ENCODE measurements around the gene HDAC8.
A peak's percentile ranks its signal among the peaks of the same experiment; 100 is the strongest.

The HDAC8 gene

DNA sequence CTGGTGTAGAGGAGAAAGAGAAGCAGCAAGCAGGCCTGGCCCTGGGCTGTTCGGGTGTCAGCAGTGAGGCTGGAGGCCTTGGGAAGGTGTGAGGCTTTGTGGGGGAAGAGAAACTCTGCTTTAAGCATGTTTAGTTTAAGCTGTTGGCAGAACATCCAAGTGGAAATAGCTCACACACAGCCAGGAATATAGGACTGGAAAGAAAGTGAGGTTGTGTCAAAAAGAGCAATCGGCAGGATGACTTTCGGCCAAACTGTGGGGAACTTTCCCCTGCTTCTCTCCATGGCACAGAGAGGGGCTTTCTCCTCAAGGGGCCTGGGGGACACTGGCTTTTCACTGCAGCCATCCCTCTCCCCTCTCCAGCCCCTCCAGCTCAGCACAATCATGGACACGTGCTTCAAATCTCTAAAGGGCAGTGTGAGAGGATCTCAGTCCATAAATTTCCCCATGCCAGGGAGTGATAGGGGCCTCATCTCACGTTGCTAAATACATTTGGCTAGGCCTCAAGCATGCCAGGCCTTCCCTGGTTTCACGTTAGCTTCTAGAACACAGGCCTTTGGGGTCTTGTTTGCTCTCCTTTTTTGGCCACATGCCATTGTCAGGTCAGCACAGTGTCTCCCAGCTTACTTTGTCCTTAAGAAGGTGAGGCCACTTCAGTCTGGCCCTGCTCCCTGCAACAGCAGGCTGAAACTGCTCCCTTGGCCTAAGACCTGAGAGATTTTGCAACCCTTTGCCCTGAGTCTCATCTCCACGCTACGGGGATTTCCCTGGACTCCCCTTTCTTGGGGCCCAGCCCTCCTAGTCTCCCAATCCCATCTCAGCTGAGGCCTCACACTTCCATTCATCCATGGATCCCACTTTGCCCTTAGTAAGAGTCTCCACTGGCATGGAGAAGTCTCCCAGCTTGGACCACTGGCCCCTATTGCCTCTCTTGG lies 258.7 kb downstream of the HDAC8 start:
- DNase-seq = no peak

DNA sequence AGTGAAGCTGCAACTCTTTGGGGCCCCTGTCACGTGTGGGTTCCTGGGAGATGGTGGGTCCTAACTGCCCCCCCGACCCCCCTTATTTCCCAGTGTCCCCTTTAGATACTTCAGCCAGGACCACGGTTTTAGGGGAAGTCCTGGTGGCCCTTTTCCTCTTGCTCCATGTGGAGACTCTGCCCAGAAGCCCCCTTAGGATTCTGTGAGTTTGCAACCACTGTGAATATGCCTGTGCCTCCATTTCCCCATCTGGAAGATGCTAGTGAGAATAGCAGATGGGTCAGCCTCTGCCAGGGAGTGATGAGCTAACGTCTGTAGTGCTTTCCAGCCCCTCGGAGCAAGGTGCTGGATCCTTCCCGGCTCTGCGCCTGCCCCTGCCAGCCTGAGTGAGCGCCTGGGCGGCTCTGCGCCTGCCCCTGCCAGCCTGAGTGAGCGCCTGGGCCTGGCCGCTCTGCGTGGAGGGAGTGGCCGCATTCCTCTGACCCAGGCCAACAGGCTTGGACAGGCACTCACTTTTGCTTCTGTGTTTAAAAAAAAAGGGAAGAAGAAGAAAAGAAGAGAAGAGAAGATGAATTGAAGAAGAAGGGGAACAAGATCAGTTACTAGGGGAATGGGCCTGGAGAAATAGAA lies 260.2 kb downstream of the HDAC8 start:
- DNase-seq = no peak

DNA sequence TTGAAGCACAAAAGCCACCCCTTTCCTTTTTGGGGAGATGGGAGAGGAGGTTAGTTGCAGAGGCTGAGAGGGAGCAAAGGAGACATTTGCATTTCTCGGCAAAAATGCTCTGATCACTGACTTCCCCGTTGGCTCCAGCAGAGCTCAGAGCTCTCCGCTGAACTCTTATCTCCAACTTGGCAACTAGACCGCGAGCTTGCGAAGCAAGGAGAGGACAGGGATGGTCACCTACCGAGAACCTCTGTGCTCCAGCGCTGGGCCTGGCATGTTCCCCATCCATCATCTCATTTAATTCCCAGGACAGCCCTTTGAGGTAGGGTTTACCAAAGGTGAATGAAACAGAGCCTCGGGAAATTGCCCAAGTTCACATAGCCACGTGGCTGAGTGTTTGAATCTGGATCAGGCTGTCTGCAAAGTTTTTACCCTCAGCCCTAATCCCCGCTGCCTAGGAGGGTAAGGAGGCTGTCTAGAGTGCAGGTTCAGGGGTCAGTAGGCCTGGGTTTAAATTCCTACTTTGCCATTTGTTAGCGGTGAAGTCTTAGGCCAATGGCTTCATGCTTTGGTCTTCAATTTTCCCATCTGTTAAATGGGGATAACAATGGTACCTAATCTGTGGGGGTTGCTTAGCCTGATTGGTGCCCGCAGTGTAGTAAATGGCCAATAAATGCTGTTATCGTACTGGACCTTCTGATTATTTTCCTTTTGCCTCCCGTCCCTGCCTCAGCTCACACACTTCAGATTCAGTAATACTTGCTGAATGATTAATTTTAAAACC lies 263.2 kb downstream of the HDAC8 start:
- no peak for DNase-seq

DNA sequence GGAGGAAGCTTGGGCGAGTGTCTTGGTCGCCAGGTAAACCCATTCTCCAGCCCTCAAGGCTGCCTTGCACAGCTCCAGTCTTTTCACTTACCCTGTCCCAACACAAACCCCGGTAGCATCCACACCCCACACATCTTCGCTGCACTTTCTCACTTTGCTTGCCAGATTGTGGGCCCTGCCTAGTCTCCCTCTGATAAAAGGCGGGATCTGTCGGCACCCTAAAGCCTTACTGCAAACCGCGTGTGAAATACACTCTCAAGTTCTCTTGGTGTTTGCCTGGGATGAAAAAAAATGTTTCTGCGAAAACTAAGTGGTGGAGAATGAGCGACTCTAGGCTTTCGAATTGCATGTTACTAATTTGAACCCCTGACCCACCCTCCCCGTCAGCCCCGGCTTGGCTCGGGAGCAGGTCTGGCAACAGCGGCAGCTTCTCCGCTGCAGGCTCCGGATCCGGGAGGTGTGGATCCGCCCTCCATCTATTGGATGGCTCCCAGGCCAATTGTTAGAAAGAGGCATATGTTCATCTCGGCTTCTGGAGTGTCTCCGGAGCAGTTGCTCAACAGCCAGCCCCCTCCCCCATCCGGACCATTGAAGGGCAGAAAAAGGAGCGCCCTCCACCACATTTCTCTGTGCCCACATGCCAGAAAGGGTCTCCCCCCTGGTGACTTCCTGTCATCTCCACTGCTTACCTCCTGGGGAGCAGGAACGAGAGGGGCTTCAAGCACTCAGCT lies 263.9 kb downstream of the HDAC8 start:
- peak; percentile 31 to 37 for DNase-seq

DNA sequence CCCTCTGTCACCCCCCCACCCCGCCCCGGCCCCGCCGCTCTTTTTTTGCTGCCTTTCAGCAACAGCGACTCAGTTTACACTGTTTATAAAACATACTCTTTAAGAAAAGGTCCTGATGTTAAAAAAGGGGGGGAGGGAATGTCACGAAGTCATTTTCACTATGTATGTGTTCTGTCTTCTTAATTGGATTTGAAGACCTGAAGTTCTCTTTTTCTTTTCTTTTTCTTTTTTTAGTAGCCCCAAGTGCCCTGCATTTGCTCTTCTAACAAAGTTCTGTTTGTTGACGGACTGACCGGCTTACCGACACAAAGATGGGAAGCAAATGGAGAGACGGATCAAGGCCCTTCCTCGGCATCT lies 264.5 kb downstream of the HDAC8 start:
- no peak for DNase-seq

DNA sequence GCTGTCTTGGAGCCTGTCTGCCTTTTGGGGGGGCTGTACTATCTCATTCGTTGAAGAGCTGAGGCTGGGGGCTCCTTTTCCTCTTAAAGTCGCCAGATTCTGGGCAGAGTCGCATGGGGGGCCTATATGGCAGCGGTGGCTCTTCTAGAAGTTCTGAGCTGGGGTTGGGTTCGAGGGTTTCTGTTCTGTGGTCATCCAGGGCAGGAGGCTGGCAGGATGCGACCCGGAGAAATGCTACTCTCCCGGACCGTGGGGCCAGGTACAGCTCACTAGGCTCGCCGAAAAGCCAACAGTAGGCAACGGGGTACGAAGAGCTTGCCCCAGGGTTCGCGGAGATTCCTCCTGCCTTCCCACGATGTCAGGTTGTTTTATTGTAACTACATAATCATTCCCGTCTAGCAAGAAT lies 265.0 kb downstream of the HDAC8 start:
- no peak for DNase-seq

DNA sequence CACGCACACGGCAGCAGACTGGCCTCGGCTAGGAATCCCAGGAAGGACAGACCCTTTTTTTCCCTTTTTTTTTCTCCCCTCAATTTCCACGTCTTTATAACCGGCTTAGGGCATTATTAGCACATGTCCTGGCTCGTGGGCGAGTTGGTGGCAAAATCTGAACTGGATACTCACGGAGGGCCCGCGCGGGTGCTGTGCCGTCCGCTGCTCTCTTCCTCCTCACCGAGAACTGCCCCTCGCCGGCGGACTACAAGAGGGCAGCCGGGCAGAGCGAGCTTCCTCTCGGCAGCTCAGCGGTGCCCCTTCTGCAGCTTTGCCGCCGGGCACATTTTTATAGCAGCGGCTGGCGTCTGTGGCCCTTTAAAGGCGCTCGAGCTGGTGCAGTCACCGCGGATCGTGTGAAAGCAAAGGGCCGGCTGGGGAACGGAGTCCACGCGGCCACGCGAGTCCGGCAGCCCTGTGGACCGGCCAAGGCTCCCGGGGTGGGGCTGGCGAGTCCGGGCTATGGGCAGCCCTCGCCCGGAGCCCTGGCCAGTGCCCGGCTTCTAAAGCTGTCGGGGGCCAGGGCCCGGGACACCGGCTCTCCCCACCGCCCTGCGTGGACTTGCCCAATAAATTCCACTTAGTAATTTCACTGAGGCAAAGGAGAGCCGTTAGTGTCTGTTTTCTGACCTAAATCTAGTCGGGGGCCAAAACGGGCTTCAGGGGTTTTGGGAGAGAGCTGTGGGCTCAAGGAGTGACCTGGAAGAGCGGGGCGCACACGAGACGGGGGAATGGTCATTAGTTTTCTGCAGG lies 265.6 kb downstream of the HDAC8 start:
- DNase-seq = peak; percentile 11 to 19

DNA sequence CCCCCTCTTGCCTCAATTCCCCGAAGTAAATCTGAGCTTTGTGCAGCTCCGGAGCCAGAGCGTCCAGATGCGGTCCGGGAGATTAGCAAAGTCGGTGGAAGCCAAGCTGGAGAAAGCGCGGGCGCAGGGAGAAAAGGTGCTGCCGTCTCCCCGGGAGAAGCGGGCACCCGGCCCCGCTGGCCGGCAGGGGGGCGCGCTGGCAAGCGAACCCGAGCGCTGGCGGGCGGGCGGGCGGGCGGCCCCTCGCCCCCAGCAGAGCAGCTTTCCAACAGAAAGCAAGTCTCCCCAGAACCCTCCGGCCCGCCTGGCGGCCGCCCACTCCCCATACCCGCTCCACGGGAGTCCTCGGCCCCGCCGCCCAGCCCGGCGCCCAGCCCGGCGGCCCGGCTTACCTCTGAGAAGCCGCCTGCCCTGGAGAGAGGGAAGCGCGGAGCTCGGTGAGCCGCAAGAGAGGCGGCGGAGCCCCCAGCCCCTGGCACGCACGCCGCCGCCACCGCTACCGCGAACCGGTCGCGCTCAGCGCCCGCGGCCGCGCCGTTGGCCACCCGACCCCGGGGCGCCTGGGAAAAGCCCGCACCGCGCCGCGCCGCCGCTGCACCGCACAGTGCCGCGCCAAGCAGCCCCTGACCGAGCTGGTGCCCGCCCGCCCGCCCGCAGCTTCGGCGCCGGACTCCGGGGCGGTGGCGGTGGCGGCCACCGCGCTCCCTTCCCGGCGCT lies 266.4 kb downstream of the HDAC8 start:
- DNase-seq = no peak

DNA sequence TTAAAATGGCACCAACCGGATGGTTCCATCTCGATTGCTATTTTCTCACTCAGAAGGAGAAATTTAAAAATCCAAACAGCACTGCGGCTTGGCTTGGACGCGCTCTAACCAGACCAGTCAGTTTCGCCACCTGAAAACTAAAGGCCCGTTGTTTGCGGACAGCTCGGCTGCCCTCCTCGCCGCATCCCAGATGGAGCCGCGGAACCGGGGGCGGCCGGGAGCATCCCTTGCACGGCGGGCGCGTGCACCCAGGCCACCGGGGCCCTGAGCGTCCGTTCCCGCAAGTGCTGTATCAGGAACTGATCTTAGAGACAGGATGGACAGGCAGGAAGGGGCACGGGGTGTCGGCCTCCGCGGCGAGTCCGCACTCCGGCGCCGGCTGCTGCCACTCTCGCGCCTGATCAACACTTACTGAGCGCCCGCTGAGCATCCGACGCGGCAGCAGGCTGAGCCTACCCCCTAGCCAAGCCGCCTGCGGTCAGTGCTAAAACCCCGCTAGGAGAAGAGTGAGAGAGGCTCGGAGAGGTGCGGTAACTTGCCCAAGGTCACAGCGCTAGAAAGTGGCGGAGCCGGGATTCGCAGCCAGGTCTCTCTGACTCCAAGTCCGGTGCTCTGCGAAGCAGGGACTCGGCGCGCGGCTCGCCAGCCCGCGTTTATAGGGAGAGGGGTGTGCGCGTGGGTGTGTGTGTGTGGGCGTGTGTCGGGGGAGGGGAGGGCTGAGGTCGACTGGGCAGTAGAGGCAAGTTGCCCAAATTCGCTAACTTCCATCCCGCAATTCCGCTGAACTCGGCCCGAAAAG lies 267.2 kb downstream of the HDAC8 start, which contains the start of gene CITED1:
Gene CITED1, minus strand, starts transcription at position 629 of the 799 bp plus-strand sequence. CDS start 3,045 bp downstream, outside the sequence.
- peak; percentile 7 to 29 for DNase-seq

DNA sequence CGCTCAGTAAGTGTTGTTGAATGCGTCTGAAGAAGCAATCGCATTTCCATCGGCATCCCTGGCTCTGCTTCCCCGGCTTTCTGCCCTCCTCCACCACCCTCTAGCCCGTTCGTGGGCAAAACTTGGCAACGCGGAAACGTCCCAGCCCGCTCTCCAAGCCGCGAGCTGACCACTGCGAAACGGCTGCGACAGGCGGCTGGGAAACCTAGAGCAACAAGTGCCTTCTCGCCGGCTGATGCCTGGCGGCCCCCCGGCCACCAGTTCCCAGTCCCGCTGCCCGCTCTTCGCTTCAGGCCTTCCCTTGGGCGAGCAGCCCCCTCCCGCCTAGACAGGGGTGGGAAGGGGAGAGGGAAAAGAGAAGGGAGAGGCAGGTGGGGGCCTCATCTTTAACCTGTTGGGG lies 267.8 kb downstream of the HDAC8 start:
- DNase-seq = no peak

DNA sequence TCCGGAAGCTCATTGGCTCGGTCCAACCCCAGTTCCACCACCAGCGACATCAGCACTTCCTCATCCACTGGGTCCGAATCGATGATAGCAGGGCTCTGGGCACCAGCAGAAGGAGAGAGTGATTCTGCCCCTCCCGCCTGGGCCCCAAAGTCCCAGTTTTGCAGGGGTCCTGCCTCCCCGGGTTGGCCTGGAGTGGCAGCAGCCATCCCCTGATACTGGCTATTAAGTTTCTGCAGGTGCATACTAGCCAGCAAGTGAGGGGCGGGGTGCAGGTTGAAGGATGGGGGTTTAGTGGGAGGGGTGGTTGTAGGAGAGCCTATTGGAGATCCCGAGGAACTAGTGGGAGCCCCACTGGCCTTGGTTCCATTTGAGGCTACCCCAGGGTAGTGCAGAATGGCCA lies 270.9 kb downstream of the HDAC8 start:
- no peak for DNase-seq

DNA sequence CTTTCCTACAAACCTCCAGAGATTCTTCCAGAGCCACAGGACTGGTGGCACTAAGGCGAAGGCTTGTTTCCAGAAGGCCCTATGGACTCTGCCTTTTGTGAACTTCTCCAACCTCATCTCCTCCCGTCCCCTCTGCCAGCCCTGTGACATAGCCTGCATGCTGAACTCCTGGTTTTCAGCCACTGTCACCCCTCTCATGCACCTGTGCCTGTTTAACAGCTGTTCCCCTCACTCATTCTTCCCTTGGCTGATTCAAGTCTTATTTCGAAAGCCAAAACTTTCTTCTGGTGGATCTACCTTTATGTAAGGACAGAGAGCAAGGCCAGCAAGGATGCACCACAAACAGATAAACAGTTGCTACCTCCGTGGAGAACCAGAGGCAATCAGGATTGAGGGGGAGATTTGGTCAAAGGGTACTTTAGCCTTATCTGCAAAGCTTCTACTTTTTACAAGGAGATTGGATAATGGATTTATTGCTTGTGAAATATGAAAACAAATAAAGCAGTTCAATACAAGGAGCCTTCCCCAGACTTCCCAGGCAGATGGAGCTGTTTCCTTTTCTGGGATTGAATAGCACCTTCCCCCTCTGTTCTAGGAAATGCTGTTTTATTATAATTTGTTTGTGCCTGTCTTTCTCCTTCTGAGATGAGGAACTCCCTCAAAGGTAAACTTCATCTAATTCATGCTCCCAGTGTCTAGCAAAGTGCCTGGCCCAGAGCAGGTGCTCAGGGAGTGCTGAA lies 272.6 kb downstream of the HDAC8 start:
- no peak for DNase-seq

DNA sequence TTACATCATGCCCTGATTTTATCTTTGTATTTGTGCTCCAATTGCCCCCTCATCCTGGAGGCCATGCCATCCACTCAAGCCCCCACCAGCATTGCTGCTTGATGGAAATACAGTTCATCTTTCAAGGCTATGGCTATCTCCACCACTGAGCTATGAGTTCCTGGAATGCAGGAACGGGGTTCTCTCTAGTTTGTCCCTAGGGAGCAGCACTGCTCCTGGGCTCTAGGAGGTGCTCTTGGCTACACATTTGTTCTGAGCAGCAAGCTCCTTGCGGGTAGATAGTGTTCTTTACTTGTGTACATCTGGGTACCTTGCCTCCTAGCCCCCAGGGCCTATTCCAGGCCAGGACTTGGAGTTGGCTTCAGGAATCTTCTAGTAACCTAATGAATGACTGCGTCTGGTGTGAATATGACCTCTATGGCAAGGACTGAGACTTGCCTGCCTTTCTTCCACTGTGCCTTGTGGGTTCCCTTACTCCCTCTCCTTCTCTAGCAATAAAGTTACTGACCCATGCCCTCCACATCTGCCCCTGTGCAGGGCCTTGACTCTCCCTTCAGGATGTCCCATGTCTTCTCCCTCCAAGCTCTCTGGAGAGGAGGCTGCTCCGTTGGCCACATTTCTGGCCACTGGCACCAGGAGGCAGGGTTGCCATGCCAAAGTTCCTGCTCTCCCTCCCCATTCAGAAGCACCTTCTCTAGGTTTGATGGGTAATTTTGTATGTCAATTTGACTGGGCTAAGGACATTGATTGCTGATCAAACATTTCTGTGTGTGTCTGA lies 274.5 kb downstream of the HDAC8 start:
- DNase-seq = no peak

DNA sequence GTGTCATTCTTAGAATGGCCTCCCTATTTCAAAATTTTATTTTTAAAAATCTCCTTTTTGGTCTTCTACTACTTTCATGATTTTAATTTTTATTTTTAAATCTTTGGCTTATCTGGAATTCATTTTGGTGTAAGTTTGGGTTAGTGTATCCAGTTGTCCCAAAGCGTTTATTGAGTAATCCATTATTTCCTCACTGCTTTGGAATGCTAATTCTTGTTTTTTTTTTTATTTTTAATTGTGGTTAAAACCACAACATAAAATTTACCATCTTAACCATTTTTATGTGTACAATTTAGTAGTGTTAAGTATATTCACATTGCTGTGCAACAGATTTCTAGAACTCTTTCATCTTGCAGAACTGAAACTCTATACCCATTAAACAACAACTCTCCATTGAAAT lies 275.7 kb downstream of the HDAC8 start:
- no peak for DNase-seq

DNA sequence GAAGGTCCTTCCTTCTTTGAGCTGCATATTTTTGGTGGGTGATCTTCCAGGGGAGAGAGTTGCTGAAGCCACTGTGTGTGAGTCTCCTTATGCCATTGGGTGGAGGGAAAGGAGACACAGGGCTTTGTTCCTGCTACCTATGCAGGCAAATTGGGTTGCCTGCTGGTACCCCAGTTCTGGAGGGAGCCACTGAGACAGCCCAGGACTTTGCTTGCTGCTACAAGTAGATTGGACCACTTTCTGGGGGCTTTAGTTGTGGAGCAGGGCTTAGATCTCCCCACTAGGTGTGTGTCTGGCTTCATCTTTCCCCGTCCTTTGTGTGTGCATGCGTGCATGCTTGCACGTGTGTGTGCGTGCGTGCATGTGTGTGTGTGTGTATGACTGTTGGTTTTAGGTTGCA lies 276.9 kb downstream of the HDAC8 start:
- DNase-seq = no peak

DNA sequence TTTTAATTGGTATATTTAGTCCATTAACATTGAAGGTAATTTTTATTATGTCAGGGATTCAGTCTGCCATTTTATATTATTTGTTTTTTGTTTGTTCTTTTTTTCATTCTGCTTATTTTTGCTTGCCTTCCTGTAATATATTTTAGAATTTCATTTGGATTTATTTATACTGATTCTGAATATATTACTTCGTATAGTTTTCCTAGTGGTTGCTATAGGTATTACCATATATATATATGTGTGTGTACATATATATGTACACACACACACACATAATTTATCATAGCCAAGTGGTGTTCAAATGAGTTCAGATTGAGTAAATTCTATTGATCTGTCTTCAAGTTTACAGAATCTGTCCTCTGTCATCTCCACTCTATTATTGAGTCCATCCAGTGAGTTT lies 278.1 kb downstream of the HDAC8 start:
- no peak for DNase-seq

DNA sequence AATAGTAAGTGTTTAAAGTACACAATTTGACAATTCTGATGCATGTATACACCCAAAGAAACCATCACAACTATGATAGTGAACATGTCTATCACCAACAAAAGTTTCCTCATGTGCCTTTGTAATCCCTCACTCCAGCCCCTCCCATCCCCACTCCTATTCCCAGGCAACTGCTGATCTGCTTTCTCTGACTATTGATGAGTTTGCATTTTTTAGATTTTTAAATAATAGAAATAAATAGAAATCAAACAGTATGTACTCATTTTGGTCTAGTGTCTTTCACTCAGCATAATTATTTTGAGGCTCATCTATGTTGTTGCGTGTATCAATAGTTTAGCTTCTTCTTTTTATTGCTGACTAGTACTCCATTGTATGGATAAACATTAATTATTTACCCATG lies 290.3 kb downstream of the HDAC8 start:
- no peak for DNase-seq

DNA sequence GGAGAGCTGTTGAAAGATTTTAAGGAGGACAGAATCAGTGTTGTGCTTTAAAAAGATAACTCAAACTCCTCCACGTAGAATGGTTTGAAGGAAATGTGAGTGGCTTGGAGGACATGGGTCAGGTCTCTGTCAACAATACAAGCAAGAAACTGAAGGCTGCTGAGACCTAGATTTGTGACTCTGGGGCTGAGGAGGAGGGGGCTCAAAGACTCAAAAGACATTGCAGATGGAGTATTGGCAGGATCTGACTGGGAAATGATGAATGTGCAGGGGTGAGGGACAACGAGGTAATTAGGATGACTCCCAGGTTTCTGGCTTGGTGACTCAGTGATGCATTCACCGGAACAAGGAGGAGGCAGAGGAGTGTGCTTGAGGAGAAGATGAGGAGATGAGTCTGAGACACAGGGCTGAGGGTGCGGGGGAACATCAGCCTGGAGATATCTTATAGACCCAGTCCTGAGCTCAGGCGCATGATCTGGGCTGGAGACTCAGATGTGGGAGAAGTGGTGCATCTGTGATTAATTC lies 292.3 kb downstream of the HDAC8 start:
- DNase-seq = no peak
